Stimulated activated CD8-positive, alpha-beta memory T cell treated with anti-CD3 and anti-CD28 coated beads, Interleukin-12 subunit alpha, Interleukin-12 subunit beta, amount 100 ng/mL, for 1 hour (primary cell): ENCODE data around the gene CEP19.

Experiments
- DNase-seq: peaks from one replicate; pipeline ENCODE4 v3.0.0-alpha.2; 2020; ENCODE audit warnings: low read depth

CEP19 gene

DNA sequence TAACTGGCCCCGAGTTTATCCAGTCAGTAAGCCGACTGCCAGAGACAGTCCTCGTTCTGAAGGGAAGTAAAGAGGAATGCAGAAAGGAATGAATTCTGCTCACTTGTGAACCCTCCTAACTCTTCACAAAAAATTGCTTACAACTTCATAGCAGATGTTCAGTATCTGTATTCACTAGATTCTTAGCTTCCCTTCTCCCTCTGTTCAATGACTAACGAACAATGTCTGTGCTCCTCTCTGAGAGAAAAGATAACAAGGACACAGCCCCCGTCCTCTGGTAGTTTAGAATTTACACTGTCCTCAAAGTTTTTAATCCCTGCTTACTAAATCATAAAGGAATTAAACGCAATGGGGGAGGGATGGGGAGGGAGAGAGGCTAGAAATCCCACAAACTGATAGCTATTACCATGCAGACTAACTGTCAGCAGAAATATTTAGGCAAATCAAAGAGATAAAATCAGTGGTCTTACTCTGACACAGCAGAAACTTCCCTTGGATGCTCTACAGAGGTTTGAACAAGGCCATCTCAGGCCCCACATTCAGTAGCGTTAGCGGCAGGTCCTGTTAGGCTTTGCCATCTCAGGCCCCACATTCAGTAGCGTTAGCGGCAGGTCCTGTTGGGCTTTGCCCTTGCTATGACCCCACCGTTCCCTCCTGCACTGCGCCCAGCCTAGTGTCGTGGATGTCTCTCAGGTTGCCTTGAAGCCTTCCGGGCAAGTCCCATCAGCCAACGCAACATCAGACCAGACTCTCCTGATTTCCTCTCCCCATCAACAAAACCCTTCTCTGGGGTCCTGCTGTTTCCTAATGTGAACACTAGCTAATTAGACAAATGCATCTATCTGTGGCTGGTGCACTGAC, 49.1 kb downstream of the CEP19 start:
- DNase-seq = no peak

DNA sequence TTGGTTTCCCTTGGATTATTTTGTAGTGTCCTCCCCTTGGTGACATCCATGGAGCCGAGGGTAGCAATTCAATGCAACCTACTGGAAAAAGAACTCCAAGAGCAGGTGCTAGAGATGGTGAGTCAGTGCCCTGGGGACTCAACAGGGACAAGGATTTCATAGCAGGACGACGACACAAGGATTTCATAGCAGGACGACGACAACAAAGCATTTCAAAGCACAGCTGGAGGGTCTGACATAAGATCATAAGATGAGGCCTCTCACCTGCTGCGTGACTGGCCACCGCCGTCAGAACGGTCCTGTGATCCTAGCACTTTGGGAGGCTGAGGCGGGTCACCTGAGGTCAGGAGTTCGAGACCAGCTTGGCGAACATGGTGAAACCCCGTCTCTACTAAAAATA, 50.0 kb downstream of the CEP19 start:
- DNase-seq = no peak

DNA sequence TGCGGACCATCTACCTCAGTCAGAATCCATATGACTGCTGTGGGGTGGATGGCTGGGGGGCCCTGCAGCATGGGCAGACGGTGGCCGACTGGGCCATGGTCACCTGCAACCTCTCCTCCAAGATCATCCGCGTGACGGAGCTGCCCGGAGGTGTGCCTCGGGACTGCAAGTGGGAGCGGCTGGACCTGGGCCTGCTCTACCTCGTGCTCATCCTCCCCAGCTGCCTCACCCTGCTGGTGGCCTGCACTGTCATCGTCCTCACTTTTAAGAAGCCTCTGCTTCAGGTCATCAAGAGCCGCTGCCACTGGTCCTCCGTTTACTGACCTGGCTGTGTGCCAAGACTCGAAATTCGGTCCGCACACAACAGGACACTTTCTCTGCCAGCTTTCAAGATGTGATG, 50.6 kb downstream of the CEP19 start:
- no peak for DNase-seq

DNA sequence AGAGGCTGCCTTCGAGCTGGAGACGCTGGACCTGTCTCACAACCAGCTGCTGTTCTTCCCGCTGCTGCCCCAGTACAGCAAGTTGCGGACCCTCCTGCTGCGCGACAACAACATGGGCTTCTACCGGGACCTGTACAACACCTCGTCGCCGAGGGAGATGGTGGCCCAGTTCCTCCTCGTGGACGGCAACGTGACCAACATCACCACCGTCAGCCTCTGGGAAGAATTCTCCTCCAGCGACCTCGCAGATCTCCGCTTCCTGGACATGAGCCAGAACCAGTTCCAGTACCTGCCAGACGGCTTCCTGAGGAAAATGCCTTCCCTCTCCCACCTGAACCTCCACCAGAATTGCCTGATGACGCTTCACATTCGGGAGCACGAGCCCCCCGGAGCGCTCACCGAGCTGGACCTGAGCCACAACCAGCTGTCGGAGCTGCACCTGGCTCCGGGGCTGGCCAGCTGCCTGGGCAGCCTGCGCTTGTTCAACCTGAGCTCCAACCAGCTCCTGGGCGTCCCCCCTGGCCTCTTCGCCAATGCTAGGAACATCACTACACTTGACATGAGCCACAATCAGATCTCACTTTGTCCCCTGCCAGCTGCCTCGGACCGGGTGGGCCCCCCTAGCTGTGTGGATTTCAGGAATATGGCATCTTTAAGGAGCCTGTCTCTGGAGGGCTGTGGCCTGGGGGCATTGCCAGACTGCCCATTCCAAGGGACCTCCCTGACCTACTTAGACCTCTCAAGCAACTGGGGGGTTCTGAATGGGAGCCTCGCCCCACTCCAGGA, 51.5 kb downstream of the CEP19 start:
- no peak for DNase-seq

DNA sequence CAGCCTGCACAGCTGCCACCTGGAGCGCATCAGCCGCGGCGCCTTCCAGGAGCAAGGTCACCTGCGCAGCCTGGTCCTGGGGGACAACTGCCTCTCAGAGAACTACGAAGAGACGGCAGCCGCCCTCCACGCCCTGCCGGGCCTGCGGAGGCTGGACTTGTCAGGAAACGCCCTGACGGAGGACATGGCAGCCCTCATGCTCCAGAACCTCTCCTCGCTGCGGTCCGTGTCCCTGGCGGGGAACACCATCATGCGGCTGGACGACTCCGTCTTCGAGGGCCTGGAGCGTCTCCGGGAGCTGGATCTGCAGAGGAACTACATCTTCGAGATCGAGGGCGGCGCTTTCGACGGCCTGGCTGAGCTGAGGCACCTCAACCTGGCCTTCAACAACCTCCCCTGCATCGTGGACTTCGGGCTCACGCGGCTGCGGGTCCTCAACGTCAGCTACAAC, 52.1 kb downstream of the CEP19 start:
- DNase-seq = no peak
